GM21528 (cell line): ENCODE results near the gene PSMD1.

ENCODE experiments used
- ATAC-seq: cut with Tn5 transposase; IDR thresholded peaks from one replicate; pipeline ENCODE4 v1.9.1; 2021; ENCODE audit warnings: mild to moderate bottlenecking, moderate library complexity; ENCODE audit not compliant: unreplicated experiment, low FRiP score

PSMD1 gene

GRCh38 chr2:231104115-231104713, 47.5 kb downstream of the PSMD1 start:
- ATAC-seq = no peak

GRCh38 chr2:231110551-231110950, 53.9 kb downstream of the PSMD1 start:
- ATAC-seq = no peak

- ATAC-seq = no peak
These were observed 55.3 kb downstream of the PSMD1 start for GRCh38 chr2:231111987-231112386.

- no peak for ATAC-seq
These were observed 56.8 kb downstream of the PSMD1 start for GRCh38 chr2:231113489-231113888.

- ATAC-seq = no peak
These were observed 59.0 kb downstream of the PSMD1 start for GRCh38 chr2:231115651-231116050.

GRCh38 chr2:231117148-231117547, 60.5 kb downstream of the PSMD1 start:
- ATAC-seq = no peak

- no peak for ATAC-seq
These were observed 61.4 kb downstream of the PSMD1 start for GRCh38 chr2:231117922-231118613.

GRCh38 chr2:231118614-231118942, 61.9 kb downstream of the PSMD1 start:
- no peak for ATAC-seq

GRCh38 chr2:231123362-231123898, 66.8 kb downstream of the PSMD1 start:
- ATAC-seq = no peak

- ATAC-seq = no peak
These were observed 68.3 kb downstream of the PSMD1 start, which contains the start of gene HTR2B for GRCh38 chr2:231124838-231125568. HTR2B (minus strand) TSS chr2:231125042; CDS start chr2:231123764, 1,278 bp downstream.

- ATAC-seq = no peak
These were observed 69.5 kb downstream of the PSMD1 start for GRCh38 chr2:231126123-231126522.

GRCh38 chr2:231127480-231127879, 70.8 kb downstream of the PSMD1 start:
- ATAC-seq = no peak

- ATAC-seq = no peak
These were observed 71.3 kb downstream of the PSMD1 start for GRCh38 chr2:231127936-231128335.

GRCh38 chr2:231128541-231128940, 71.9 kb downstream of the PSMD1 start:
- no peak for ATAC-seq

GRCh38 chr2:231129216-231129615, 72.5 kb downstream of the PSMD1 start:
- no peak for ATAC-seq

- ATAC-seq = no peak
These were observed 73.8 kb downstream of the PSMD1 start for GRCh38 chr2:231130336-231131056.

- no peak for ATAC-seq
These were observed 75.5 kb downstream of the PSMD1 start for GRCh38 chr2:231132129-231132528.

GRCh38 chr2:231133365-231134099, 76.9 kb downstream of the PSMD1 start:
- ATAC-seq = no peak

- no peak for ATAC-seq
These were observed 78.4 kb downstream of the PSMD1 start for GRCh38 chr2:231134910-231135655.
